Sigmoid colon (tissue), 4 donors: ENCODE measurements around the gene WDR33.

Experiments used
- EP300 ChIP-seq, 4 donors: sonication (generic); formaldehyde crosslinking; IDR thresholded peaks; one replicate each; pipeline ENCODE4 v1.6.1; 2017; ENCODE audit warnings: antibody characterized with exemption in 4 of 4
- TF ChIP-seq, protein P1 (sequence below), 4 experiments: fragments of 450-650 bp in 3 of 4; fragments of 200-600 bp in 1 of 4; IDR thresholded peaks; one replicate each; pipeline ENCODE4 v1.5.1; 2016 to 2019; ENCODE audit warnings: antibody characterized with exemption in 4 of 4, mild to moderate bottlenecking in 3 of 4, moderate library complexity in 2 of 4

DNA sequence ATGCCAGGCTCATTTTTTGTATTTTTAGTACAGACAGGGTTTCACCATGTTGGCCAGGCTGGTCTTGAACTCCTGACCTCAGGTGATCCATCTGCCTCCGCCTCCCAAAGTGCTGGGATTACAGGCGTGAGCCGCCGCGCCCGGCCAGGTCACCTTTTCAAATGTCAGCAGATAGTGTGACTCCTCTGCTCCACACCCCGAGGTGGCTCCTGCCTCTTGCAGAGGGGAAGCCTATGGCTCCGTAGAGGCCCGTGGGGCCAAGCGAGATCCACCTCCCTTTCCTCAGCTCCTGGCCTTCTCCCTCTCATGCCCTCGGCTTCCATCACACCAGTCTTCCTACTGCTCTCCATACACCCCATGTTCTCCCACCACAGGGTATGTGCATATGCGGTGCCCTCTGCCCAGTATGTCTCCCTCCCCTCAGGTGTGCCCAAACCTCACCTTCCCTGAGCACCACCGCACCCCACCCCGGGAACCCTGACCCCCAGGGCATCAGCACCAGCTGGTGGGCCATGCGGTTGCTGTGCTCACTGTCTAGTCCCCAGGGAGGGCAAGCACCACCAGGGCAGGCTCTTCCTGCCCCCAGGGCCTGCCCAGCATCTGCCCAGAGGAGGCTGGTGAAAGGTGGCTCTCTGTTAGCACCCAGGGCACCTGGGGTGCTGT, 154.3 kb downstream of the WDR33 start:
- TF ChIP-seq, protein P1, sequence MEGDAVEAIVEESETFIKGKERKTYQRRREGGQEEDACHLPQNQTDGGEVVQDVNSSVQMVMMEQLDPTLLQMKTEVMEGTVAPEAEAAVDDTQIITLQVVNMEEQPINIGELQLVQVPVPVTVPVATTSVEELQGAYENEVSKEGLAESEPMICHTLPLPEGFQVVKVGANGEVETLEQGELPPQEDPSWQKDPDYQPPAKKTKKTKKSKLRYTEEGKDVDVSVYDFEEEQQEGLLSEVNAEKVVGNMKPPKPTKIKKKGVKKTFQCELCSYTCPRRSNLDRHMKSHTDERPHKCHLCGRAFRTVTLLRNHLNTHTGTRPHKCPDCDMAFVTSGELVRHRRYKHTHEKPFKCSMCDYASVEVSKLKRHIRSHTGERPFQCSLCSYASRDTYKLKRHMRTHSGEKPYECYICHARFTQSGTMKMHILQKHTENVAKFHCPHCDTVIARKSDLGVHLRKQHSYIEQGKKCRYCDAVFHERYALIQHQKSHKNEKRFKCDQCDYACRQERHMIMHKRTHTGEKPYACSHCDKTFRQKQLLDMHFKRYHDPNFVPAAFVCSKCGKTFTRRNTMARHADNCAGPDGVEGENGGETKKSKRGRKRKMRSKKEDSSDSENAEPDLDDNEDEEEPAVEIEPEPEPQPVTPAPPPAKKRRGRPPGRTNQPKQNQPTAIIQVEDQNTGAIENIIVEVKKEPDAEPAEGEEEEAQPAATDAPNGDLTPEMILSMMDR (IDR thresholded peaks at IDR 0.05) = no peak
- no peak for TF ChIP-seq EP300 (IDR thresholded peaks at IDR 0.05)
